ENCODE data around the gene GARIN5A. TPM values are rescaled to one million over a fixed set of nuclear protein-coding genes. Genes with fewer than 3 reads are reported as not detected.

Gene GARIN5A
- total and polyA plus RNA-seq, 2 experiments from 2014 or later, result 5.0 to 10.4 TPM

GRCh38 chr19:50482271-50482855, 5.7 kb upstream of the GARIN5A start:
- no peak for TF ChIP-seq CTCF (IDR thresholded peaks at IDR 0.05; ENCODE audit: poor library complexity)
- no peak for TF ChIP-seq EZH2phosphoT487 (IDR thresholded peaks at IDR 0.05; ENCODE audit: low read depth, severe bottlenecking, unreplicated experiment)
- no peak for TF ChIP-seq EZH2 (IDR thresholded peaks at IDR 0.05; ENCODE audit: borderline replicate concordance)
- H3K4me1 ChIP-seq (ENCODE audit: insufficient read depth), result peaks cover 3% of the 10 kb centered on the region
- peaks cover 34% of the 10 kb centered on the region for H4K20me1 ChIP-seq (ENCODE audit: insufficient read depth, poor library complexity, severe bottlenecking)
- no peaks in the 10 kb centered on the region for H3K9me3 ChIP-seq (ENCODE audit: low read depth)
- H3K4me3 ChIP-seq, result no peak overlapping the region
- 94% methylated on average over 10 of the region's 16 CpGs for WGBS (ENCODE audit: low lambda C conversion rate, missing lambda C conversion rate)
- DNase-seq (ENCODE audit: low spot score), result no peak
- no peaks in the 10 kb centered on the region for H3K36me3 ChIP-seq (replicated peaks; ENCODE audit: insufficient read depth, low read depth)
- H3K27ac ChIP-seq, result no peak overlapping the region
- peaks cover 17% of the 10 kb centered on the region for H3K79me2 ChIP-seq
- H3K9me2 ChIP-seq (replicated peaks; ENCODE audit: insufficient read depth), result no peaks in the 10 kb centered on the region
- H2AFZ ChIP-seq, result no peak overlapping the region
- peaks cover 4% of the 10 kb centered on the region for H3K27me3 ChIP-seq
- no peak overlapping the region for H3K4me2 ChIP-seq

GRCh38 chr19:50481351-50482149, 4.9 kb upstream of the GARIN5A start:
- Histone ChIP-seq H3K36me3 (replicated peaks; ENCODE audit: insufficient read depth, low read depth) (no peaks in the 10 kb centered on the region), H2AFZ (no peak overlapping the region), H3K9me3 (ENCODE audit: low read depth) (no peaks in the 10 kb centered on the region), H4K20me1 (ENCODE audit: insufficient read depth, poor library complexity, severe bottlenecking) (peaks cover 36% of the 10 kb centered on the region), H3K4me2 (no peak overlapping the region), H3K9me2 (replicated peaks; ENCODE audit: insufficient read depth) (no peaks in the 10 kb centered on the region), H3K4me1 (ENCODE audit: insufficient read depth) (peaks cover 6% of the 10 kb centered on the region), H3K27me3 (no peaks in the 10 kb centered on the region), H3K79me2 (peaks cover 22% of the 10 kb centered on the region), H3K4me3 (no peak overlapping the region), H3K27ac (no peak overlapping the region)
- no peak for TF ChIP-seq CTCF (IDR thresholded peaks at IDR 0.05; ENCODE audit: poor library complexity)
- no peak for TF ChIP-seq EZH2 (IDR thresholded peaks at IDR 0.05; ENCODE audit: borderline replicate concordance)
- no peak for TF ChIP-seq EZH2phosphoT487 (IDR thresholded peaks at IDR 0.05; ENCODE audit: low read depth, severe bottlenecking, unreplicated experiment)
- WGBS (ENCODE audit: low lambda C conversion rate, missing lambda C conversion rate), result 96% methylated on average over 18 of the region's 27 CpGs
- no peak for DNase-seq (ENCODE audit: low spot score)

GRCh38 chr19:50480281-50481111, 3.8 kb upstream of the GARIN5A start:
- DNase-seq (ENCODE audit: low spot score), result no peak
- no peak overlapping the region for H2AFZ ChIP-seq
- H3K4me2 ChIP-seq, result no peak overlapping the region
- peaks cover 22% of the 10 kb centered on the region for H3K79me2 ChIP-seq
- peaks cover 6% of the 10 kb centered on the region for H3K4me1 ChIP-seq (ENCODE audit: insufficient read depth)
- no peaks in the 10 kb centered on the region for H3K9me2 ChIP-seq (replicated peaks; ENCODE audit: insufficient read depth)
- no peaks in the 10 kb centered on the region for H3K9me3 ChIP-seq (ENCODE audit: low read depth)
- WGBS (ENCODE audit: low lambda C conversion rate, missing lambda C conversion rate), result 97% methylated on average over 17 of the region's 37 CpGs
- no peaks in the 10 kb centered on the region for H3K36me3 ChIP-seq (replicated peaks; ENCODE audit: insufficient read depth, low read depth)
- no peaks in the 10 kb centered on the region for H3K27me3 ChIP-seq
- TF ChIP-seq EZH2 (IDR thresholded peaks at IDR 0.05; ENCODE audit: borderline replicate concordance) (no peak), CTCF (IDR thresholded peaks at IDR 0.05; ENCODE audit: poor library complexity) (no peak), EZH2phosphoT487 (IDR thresholded peaks at IDR 0.05; ENCODE audit: low read depth, severe bottlenecking, unreplicated experiment) (no peak)
- H4K20me1 ChIP-seq (ENCODE audit: insufficient read depth, poor library complexity, severe bottlenecking), result peaks cover 36% of the 10 kb centered on the region
- H3K4me3 ChIP-seq, result no peak overlapping the region
- H3K27ac ChIP-seq, result no peak overlapping the region

All from hepatocyte (in vitro differentiated cells).